Peyer's patch (tissue), 4 donors: ENCODE data around the gene ENTPD1. TPM values are rescaled to one million over a fixed set of nuclear protein-coding genes. Genes with fewer than 3 reads are reported as not detected.

Experiments used
- DNase-seq, 3 donors: peaks; one replicate each; pipeline ENCODE4 v3.0.0-alpha.2; 2017 to 2019
- H3K27ac ChIP-seq, 4 donors: fragments of 200-600 bp; sonication (generic); one replicate each; pipeline ENCODE4 v1.5.1; 2016 to 2019
- H3K27me3 ChIP-seq, 2 donors: fragments of 200-600 bp; sonication (generic); one replicate each; pipeline ENCODE4 v1.5.1; 2019
- H3K36me3 ChIP-seq, 3 donors: fragments of 200-600 bp; sonication (generic); one replicate each; pipeline ENCODE4 v1.5.1; 2016 to 2019
- H3K4me1 ChIP-seq, 4 donors: fragments of 200-600 bp; sonication (generic); one replicate each; pipeline ENCODE4 v1.5.1; 2016 to 2019
- H3K4me3 ChIP-seq, 4 donors: fragments of 200-600 bp; sonication (generic); 1 replicate in 3 of 4; 2 replicates in 1 of 4; pipeline ENCODE4 v1.5.1; 2016 to 2019; ENCODE audit warnings: mild to moderate bottlenecking in 1 of 4
- H3K9me3 ChIP-seq, 4 donors: fragments of 200-600 bp; sonication (generic); one replicate each; pipeline ENCODE4 v1.5.1; 2016 to 2019; ENCODE audit warnings: mild to moderate bottlenecking in 1 of 4
- CTCF ChIP-seq, 6 experiments: fragments of 450-650 bp in 4 of 6; fragments of 200-600 bp in 2 of 6; sonication (generic) in 1 of 6; IDR thresholded peaks; one replicate each; pipeline ENCODE4 v1.5.1; 2017 to 2019; ENCODE audit warnings: antibody characterized with exemption in 6 of 6, mild to moderate bottlenecking in 3 of 6, moderate library complexity in 1 of 6
- POLR2A ChIP-seq, 2 donors: fragments of 450-650 bp; IDR thresholded peaks; one replicate each; pipeline ENCODE4 v1.5.1; 2017; ENCODE audit warnings: antibody characterized with exemption in 2 of 2, mild to moderate bottlenecking in 2 of 2, moderate library complexity in 2 of 2
- total RNA-seq, 4 donors: library from RNA; depleted of rRNA; stranded (reverse); fragments of >200 nt; gene quantifications; one replicate each; pipeline ENCODE4 v1.1.0, GENCODE V29; 2016

The ENTPD1 gene
- total RNA-seq, 4 donors from 2014 or later = 5.8 to 73.4 (median 16.8) TPM

- Histone ChIP-seq H3K36me3 (no peaks in the 10 kb centered on the region), H3K9me3 (no peaks in the 10 kb centered on the region), H3K27ac (no peak overlapping the region), H3K4me3 (no peak overlapping the region), H3K4me1 (peaks cover 0 to 10% (median 5%) of the 10 kb centered on the region in 4 donors), H3K27me3 (no peaks in the 10 kb centered on the region)
- no peak for TF ChIP-seq CTCF (IDR thresholded peaks at IDR 0.05)
- no peak for TF ChIP-seq POLR2A (IDR thresholded peaks at IDR 0.05)
- DNase-seq = no peak
These were observed 32.9 kb downstream of the ENTPD1 start for GRCh38 chr10:95788830-95789229.

- Histone ChIP-seq H3K9me3 (no peaks in the 10 kb centered on the region), H3K36me3 (no peaks in the 10 kb centered on the region), H3K27me3 (no peaks in the 10 kb centered on the region), H3K4me3 (no peak overlapping the region), H3K27ac (no peak overlapping the region), H3K4me1 (peaks cover 0 to 17% (median 9%) of the 10 kb centered on the region in 4 donors)
- no peak for DNase-seq
- TF ChIP-seq CTCF (IDR thresholded peaks at IDR 0.05) (no peak), POLR2A (IDR thresholded peaks at IDR 0.05) (no peak)
These were observed 33.9 kb downstream of the ENTPD1 start for GRCh38 chr10:95789902-95790301.

GRCh38 chr10:95790982-95791381 is 35.0 kb downstream of the ENTPD1 start:
- Histone ChIP-seq H3K27me3 (no peaks in the 10 kb centered on the region), H3K4me3 (no peak overlapping the region), H3K27ac (peak overlapping the region in 1 of 4 donors; percentile 75), H3K36me3 (no peaks in the 10 kb centered on the region), H3K4me1 (peaks cover 0 to 17% (median 7%) of the 10 kb centered on the region in 4 donors), H3K9me3 (no peaks in the 10 kb centered on the region)
- TF ChIP-seq POLR2A (IDR thresholded peaks at IDR 0.05) (no peak), CTCF (IDR thresholded peaks at IDR 0.05) (no peak)
- DNase-seq = no peak

GRCh38 chr10:95791425-95791979 is 35.5 kb downstream of the ENTPD1 start:
- Histone ChIP-seq H3K9me3 (no peaks in the 10 kb centered on the region), H3K4me1 (peaks cover 0 to 17% (median 7%) of the 10 kb centered on the region in 4 donors), H3K27ac (peak overlapping the region in 2 of 4 donors; percentile 25 to 75), H3K4me3 (no peak overlapping the region), H3K27me3 (no peaks in the 10 kb centered on the region), H3K36me3 (no peaks in the 10 kb centered on the region)
- no peak for DNase-seq
- TF ChIP-seq CTCF (IDR thresholded peaks at IDR 0.05) (no peak), POLR2A (IDR thresholded peaks at IDR 0.05) (no peak)

- Histone ChIP-seq H3K4me1 (peaks cover 0 to 17% (median 7%) of the 10 kb centered on the region in 4 donors), H3K9me3 (no peaks in the 10 kb centered on the region), H3K27me3 (no peaks in the 10 kb centered on the region), H3K27ac (peak overlapping the region; percentile 50 to 75 (median 61)), H3K36me3 (no peaks in the 10 kb centered on the region), H3K4me3 (no peak overlapping the region)
- no peak for TF ChIP-seq CTCF (IDR thresholded peaks at IDR 0.05)
- TF ChIP-seq POLR2A (IDR thresholded peaks at IDR 0.05) = no peak
- DNase-seq = no peak
These were observed 36.3 kb downstream of the ENTPD1 start for GRCh38 chr10:95792211-95792780.
